HG03520 (cell line): ENCODE results near the gene PTAR1.

Experiments
- ATAC-seq: cut with Tn5 transposase; IDR thresholded peaks from one replicate; pipeline ENCODE4 v1.9.1; 2021; ENCODE audit warnings: mild to moderate bottlenecking, moderate library complexity; ENCODE audit not compliant: unreplicated experiment

Gene PTAR1

DNA sequence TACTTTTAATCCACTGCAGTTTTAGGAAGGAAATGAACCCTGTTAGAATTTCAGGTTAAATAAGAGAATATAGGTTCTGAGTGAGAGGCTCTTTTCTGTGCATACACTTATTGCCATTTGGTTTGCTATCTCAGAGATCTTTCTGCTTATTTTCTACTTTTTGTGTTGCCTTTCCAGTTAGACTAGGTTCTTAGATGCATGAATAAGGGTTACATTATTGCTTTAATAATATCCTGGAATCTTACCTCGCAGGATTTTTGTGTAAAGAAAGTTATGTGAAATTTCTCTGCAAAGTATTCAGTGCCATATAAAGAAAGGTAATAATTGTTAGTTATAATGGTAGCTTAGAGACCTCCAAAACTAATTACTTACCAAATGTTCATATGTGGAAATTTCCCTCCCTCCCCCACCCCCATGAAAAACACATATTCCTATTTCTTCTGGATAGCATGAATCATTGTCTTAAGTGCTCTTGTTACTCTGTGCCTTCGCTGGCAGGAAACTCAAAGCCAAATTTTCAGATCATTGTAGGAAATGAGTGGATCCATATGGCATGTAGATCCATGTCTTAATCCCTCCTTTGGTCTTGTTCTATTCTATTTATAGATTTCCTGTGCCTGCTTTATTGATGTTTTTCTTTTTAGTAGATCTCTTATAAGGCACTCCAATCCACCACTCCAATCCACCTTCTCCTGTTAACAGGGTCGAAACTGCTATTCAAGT, 84.9 kb downstream of the PTAR1 start:
- ATAC-seq = no peak

DNA sequence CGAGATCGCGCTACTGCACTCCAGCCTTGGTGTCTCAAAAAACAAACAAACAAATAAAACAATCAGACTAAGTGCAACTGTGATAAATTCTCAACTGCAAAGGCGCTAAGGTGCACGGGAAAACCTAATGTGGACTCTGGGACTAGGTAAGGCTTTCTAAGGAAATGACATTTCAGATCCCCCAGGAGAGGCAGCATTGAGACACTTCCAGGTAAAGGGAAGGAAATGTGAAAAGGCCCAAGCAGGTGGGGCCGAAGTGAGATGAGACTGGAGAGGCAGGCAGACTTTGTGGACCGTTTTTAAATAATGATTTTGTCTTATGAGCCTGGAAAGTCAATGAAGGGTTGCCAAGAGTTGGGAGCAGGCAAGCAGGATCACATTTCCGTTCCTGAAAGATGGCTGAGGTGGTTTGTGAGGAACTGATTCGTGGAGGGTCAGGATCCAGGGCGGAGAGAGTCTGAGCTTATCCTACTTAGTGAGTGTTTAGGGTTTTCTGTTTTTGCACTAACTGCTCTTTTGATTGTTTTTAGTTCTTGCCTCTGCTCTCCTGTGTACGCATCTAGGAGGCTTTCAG, 85.6 kb downstream of the PTAR1 start:
- ATAC-seq = no peak

DNA sequence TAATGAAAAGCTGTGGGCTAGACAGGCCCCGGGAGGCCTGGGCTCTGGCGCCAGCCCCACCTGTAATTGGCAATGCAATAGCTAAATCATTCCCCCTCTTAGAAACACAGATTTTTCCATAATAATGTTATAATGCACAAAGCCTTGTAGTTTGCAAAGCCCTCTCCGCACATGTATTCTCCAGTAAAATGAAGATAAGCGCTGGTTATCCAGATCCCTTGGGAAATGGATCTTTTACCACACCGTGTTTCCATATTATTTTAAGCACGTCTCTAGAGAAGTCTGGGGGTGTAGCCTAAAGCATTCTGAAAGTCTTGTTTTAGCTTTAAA, 86.5 kb downstream of the PTAR1 start:
- no peak for ATAC-seq

DNA sequence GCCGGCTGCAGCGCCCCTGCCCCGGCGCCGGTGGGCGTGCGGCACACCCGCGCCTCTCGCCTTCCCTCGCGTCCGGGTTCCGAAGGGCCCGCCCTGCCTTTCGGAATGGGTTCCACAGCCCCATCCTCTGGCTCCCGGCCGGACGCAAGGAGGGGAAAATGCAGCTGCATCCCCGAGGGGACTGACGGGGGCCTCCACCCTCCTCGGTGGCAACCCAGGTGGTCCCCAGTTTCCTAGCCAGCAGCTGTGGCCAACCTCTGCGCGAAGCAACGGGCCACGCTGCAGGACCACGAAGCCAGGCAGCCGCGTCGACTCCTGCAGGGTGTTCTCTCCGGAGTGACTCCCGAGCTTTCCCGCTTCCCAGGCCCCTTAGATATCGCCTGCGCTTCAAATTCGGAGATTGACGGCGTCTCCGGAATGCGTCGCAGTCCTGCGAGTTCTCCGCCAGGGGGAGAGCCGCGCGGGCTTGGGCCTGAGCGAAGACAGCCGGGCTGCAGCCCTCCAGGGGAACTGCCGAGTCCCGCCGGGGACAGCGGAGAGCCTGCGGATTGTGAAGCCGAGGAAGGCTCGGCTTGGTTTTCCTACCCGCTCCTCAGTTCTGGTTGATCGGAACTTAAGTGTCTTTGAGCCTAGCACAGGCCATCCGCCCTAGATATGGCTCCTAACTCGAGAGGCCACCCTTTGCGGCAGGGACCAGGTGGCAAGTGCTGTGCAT, 87.1 kb downstream of the PTAR1 start:
- ATAC-seq = peak; percentile 94

DNA sequence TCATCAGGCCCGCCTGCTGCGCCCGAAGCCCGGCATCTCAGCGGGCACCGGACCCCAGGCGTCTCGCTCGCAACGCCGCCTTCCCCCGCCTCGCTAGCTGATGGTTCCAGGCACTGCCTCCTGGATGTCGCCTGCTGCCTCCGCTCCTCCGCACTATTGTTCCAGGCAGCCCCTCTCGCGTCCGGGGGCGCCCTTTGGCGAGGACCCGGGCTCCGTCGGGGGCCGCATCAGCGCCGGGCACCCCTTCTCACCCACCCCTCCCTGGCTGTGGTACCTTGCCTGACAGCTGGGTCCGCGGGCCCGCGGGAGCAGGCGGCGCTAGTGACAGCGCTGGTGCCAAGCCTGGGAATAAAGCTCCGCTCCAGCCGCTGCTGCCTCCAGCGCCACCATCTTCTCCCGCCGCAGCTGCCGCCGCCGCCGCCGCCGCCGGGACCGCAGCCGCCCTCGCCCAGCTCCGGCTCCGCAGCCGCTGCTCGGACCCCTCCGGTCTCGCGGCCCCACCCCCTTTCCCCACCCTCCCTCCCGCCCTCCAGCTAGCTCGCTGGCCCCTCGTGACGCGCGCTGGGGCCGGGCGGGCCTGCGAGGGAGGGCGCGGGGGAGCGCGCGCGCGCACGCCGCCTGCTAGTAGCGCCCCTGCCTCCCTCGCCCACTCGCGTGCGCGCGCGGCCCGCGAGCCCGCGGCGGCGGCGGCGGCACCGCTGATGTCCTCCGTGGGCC, 87.8 kb downstream of the PTAR1 start, which contains the start of gene APBA1:
Gene APBA1, minus strand, starts transcription at position 493 of the 717 bp plus-strand sequence.
- peak; percentile 23 for ATAC-seq

DNA sequence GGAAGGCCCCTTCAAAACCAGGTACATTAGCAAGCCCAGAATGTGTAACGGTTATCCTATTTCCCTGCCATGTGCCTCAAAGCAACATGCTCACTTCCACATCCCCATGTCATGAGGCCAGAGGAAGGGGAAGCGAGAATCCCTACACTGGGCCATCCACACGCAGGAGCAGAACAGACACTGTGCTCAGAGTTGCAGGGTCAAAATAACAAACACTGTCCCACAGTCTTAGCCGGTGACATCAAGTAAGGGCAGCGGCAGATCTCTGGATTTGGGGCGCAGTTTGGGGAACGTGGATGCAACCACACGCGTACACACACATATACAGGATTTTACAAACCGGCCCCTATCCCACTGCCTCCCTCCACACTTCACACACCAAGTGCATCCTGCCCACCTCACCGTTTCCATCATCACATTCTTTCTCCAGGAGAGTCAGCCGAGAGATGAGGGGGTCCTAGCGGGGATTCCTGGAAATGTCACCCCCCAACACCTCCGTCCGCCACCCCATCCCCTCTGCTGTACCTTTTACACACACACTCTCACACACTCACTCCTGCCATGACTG, 88.4 kb downstream of the PTAR1 start:
- ATAC-seq = no peak

DNA sequence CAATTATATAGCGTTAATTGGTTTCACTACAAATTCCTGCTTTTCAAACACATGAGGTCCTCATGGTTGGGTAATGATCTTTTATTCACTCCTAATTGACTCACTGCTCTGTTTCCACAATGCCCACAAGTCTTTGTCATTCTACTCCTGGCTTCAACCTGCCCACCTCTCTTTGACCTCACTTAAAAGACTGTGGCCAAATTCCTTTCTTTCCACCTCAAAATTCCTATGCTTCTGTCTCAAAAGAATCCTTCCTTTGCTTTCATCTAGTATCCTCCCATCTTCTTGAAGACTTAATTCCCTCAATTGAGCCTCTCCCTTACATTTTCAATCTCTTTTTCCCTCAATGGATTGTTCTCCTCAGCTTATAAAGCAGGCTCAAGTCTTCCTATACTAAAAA, 92.5 kb downstream of the PTAR1 start:
- ATAC-seq = no peak

DNA sequence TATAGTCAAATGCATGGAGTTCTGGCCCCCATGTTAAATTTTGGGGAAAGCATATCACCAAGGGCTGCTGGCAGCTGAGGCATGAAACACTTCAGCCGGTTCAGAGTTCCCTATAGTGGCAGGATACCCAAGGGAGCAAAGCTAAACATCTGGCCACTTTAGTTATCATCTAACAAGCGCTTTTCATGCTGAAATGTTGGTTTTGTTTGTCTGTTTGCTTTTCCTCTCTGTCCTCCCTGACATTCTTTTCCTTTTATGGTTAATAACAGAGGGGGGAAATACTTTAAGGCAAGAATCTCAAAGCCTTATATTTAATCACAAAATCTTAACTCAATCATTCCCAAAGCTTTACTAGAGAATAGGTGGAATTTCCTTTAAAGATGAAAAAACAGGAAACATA, 99.5 kb downstream of the PTAR1 start:
- ATAC-seq = no peak
